Omental fat pad (tissue), 4 donors: Measurements from ENCODE around the gene ABL1. TPM values are rescaled to one million over a fixed set of nuclear protein-coding genes. Genes with fewer than 3 reads are reported as not detected.

Source experiments
- ATAC-seq: fragments of 150-250 bp; one replicate; pipeline ENCODE4 v1.9.1; 2016; ENCODE audit warnings: mild to moderate bottlenecking, moderate library complexity; ENCODE audit not compliant: low FRiP score
- DNase-seq: peaks from one replicate; pipeline ENCODE4 v3.0.0-alpha.2; 2019; ENCODE audit warnings: low spot score
- CTCF ChIP-seq, 3 donors: fragments of 450-650 bp; IDR thresholded peaks; one replicate each; pipeline ENCODE4 v1.5.1; 2016 to 2017; ENCODE audit warnings: antibody characterized with exemption in 3 of 3, mild to moderate bottlenecking in 3 of 3, moderate library complexity in 2 of 3
- total RNA-seq, 4 donors: library from RNA; depleted of rRNA; stranded (reverse); fragments of >200 nt; gene quantifications; one replicate each; pipeline ENCODE4 v1.1.0, GENCODE V29; 2016

The ABL1 gene
- total RNA-seq, 4 donors from 2014 or later = 48.8 to 82.8 (median 75.3) TPM

GRCh38 chr9:130820135-130820738 is 14.8 kb upstream of the ABL1 start:
- TF ChIP-seq CTCF (IDR thresholded peaks at IDR 0.05) = no peak
- no peak for DNase-seq

GRCh38 chr9:130823435-130823834 is 11.6 kb upstream of the ABL1 start:
- DNase-seq (no peak), ATAC-seq (peak; percentile 37)
- TF ChIP-seq CTCF (IDR thresholded peaks at IDR 0.05) = no peak

More at GRCh38 chr9:130820135-130820738, 14.8 kb upstream of the ABL1 start:
- ATAC-seq = no peak

GRCh38 chr9:130824079-130824478 is 11.0 kb upstream of the ABL1 start:
- ATAC-seq = no peak

GRCh38 chr9:130824643-130825350 is 10.3 kb upstream of the ABL1 start:
- DNase-seq (no peak), ATAC-seq (peak; percentile 57)

More at GRCh38 chr9:130824079-130824478, 11.0 kb upstream of the ABL1 start:
- no peak for DNase-seq
- no peak for TF ChIP-seq CTCF (IDR thresholded peaks at IDR 0.05)

GRCh38 chr9:130825351-130825651 is 9.8 kb upstream of the ABL1 start:
- DNase-seq = no peak
- TF ChIP-seq CTCF (IDR thresholded peaks at IDR 0.05) = no peak
- ATAC-seq = no peak

More at GRCh38 chr9:130824643-130825350, 10.3 kb upstream of the ABL1 start:
- TF ChIP-seq CTCF (IDR thresholded peaks at IDR 0.05) = no peak

- DNase-seq (no peak), ATAC-seq (no peak)
- no peak for TF ChIP-seq CTCF (IDR thresholded peaks at IDR 0.05)
Measured at GRCh38 chr9:130825809-130826208, 9.2 kb upstream of the ABL1 start.

GRCh38 chr9:130829762-130830161 is 5.3 kb upstream of the ABL1 start:
- ATAC-seq (no peak), DNase-seq (no peak)
- no peak for TF ChIP-seq CTCF (IDR thresholded peaks at IDR 0.05)
